Keratinocyte (primary cell): ENCODE results near the gene IL1RAPL2.

Experiments used
- EZH2 ChIP-seq: IDR thresholded peaks from one replicate; pipeline ENCODE4 v1.6.1; 2012; ENCODE audit warnings: inconsistent platforms, mild to moderate bottlenecking, low read length, moderate library complexity
- TF ChIP-seq, protein P1 (sequence below), 3 experiments: IDR thresholded peaks in 1 of 3; conservative IDR thresholded peaks in 1 of 3; optimal IDR thresholded peaks in 1 of 3; 2 replicates in 2 of 3; 3 replicates in 1 of 3; pipeline versions ENCODE3 to v1.5.1; 2011; ENCODE audit warnings: low read length in 3 of 3, mild to moderate bottlenecking in 3 of 3, moderate library complexity in 2 of 3, control low read depth in 1 of 3, inconsistent platforms in 1 of 3; ENCODE audit not compliant: insufficient read depth in 2 of 3; ENCODE audit errors: extremely low read depth in 1 of 3

- TF ChIP-seq, protein P1, sequence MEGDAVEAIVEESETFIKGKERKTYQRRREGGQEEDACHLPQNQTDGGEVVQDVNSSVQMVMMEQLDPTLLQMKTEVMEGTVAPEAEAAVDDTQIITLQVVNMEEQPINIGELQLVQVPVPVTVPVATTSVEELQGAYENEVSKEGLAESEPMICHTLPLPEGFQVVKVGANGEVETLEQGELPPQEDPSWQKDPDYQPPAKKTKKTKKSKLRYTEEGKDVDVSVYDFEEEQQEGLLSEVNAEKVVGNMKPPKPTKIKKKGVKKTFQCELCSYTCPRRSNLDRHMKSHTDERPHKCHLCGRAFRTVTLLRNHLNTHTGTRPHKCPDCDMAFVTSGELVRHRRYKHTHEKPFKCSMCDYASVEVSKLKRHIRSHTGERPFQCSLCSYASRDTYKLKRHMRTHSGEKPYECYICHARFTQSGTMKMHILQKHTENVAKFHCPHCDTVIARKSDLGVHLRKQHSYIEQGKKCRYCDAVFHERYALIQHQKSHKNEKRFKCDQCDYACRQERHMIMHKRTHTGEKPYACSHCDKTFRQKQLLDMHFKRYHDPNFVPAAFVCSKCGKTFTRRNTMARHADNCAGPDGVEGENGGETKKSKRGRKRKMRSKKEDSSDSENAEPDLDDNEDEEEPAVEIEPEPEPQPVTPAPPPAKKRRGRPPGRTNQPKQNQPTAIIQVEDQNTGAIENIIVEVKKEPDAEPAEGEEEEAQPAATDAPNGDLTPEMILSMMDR (optimal IDR thresholded peaks at IDR 0.05 in 1 of 3, IDR thresholded peaks at IDR 0.05 in 1 of 3, conservative IDR thresholded peaks at IDR 0.05 in 1 of 3; ENCODE audit: extremely low read depth in 1 of 3, insufficient read depth in 2 of 3, low read length in 3 of 3) = no peak
- no peak for TF ChIP-seq EZH2
Measured at GRCh38 chrX:105109936-105110335, 543.9 kb downstream of the IL1RAPL2 start.
